MV-4-11 (cell line): ENCODE data around the gene CCDC178.
"Not testable (repeated sequence)": the region's sequence is repeated elsewhere in the genome, so short reads cannot be mapped to it uniquely, and the experiment has no call there.

ENCODE experiments used
- DNase-seq: peaks from one replicate; lab custom pipeline; 2025; lab: John Stamatoyannopoulos, UW

Gene CCDC178, protein sequence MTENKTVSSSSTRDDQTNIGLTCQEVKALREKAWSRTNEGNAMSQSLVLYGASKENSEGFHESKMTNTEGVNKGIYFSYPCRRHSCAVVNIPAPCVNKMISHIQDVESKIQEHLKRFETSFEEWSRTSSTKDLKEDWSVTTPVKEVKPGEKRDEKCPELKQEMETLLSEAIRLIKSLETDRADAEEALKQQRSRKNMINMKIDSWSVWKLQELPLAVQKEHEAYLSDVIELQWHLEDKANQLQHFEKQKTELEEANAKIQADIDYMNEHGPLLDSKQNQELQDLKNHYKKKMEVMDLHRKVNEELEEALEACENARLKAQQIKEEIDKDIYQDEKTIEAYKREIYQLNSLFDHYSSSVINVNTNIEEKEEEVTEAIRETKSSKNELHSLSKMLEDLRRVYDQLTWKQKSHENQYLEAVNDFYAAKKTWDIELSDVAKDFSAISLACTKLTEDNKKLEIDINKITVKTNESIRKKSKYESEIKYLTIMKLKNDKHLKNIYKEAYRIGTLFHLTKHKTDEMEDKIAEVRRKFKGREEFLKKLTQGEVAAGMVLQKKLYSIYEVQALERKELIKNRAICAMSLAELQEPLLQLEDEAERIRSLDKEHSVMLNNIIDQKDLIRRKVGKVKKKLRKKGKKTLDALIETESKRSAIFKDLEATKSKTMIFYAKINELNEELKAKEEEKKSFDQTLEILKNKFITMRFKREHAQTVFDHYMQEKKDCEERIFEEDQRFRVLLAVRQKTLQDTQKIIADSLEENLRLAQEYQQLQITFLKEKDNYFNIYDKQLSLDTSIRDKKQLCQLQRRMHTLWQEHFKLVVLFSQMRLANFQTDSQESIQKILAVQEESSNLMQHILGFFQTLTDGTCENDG

GRCh38 chr18:33440060-33441043, at the start of gene CCDC178:
Gene CCDC178, minus strand, starts transcription at chr18:33440721. Its CDS starts 28,633 bp downstream, at chr18:33412088.
- DNase-seq, result no peak

- DNase-seq, result no peak
Observed at GRCh38 chr18:33483908-33484307, 43.4 kb upstream of the CCDC178 start.

GRCh38 chr18:33472509-33472908, 32.0 kb upstream of the CCDC178 start:
- DNase-seq, result no peak

DNA sequence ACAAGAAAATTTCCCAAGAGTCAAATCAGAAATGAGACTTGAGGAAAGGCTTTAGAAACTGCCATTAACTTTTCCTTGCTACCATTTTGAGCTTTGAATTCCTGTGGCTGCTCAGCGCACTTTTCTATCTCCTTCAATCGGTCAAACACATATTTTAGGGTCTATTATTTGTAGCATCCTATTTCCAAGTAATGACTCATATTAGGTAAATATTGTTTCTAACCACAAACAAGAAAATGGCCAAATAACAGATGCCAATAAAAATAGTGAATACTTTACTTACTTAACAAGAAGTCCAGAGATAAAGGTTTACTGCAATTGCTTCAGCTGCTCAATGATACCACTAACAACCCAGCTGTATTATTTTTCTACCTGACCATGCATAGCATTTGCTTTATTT, 29.7 kb upstream of the CCDC178 start:
- no peak for DNase-seq

- DNase-seq, result no peak
Observed at GRCh38 chr18:33469699-33470098, 29.2 kb upstream of the CCDC178 start.

DNA sequence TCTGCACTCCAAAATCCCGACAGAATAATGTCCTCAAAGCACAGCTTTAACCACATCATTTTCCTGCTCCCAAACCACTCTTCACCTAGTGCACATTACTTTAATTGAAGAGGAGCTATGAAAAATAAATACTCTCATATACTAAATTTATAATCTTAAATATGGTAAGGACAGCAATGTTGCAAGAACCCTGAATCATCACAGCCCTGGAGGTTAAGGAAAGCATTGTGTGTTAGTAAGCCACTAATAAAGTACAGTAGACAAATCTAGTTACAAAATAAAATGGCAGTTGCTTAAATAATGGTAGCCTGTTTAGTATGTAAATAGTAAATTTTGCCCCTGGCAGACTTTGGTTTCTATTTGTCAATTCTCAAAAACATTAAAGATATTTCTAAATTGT, 27.0 kb upstream of the CCDC178 start:
- DNase-seq, result no peak

- no peak for DNase-seq
Observed at GRCh38 chr18:33466822-33467221, 26.3 kb upstream of the CCDC178 start.

GRCh38 chr18:33460681-33461080, 20.2 kb upstream of the CCDC178 start:
- DNase-seq, result no peak

GRCh38 chr18:33459612-33460011, 19.1 kb upstream of the CCDC178 start:
- DNase-seq, result no peak

- DNase-seq, result no peak
Observed at GRCh38 chr18:33446604-33447003, 6.1 kb upstream of the CCDC178 start.

- DNase-seq, result no peak
Observed at GRCh38 chr18:33444709-33445108, 4.2 kb upstream of the CCDC178 start.

- DNase-seq, result no peak
Observed at GRCh38 chr18:33432857-33433256, 7.7 kb downstream of the CCDC178 start.

GRCh38 chr18:33427549-33427948, 13.0 kb downstream of the CCDC178 start:
- no peak for DNase-seq

DNA sequence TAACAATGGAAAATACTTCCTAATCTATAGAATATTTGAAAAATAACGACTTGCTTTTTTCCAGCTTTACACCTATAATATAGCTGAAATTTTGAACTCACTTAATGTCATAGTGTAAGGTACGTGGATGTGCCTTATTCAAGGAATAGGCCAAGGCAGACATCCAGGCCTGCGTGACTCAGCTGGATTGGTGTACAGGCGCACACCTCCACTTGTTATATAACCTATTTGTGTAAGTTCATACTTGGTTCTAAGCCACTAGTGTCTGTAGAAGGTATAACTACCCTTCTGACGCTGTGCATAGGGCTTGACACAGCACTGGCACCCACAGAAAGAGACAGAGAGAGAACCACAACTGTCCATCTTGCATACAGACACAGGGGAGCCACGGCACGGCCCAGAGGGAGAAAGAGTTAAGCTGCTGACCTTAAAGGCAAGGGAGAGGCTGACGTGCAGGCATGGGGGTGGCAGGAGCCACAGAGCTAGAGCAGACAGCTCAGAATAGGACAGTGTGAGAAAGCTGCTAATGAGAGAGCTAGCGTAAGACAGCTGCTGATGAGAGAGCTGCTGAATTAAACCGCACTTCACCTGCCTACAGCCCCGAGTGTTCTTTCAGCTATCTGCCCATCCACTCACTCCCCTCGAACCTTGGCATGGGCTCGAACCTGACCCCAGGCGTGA, 16.1 kb downstream of the CCDC178 start:
- DNase-seq, result no peak

GRCh38 chr18:33421225-33421624, 19.3 kb downstream of the CCDC178 start:
- DNase-seq, result no peak

GRCh38 chr18:33404244-33404873, 36.2 kb downstream of the CCDC178 start:
- DNase-seq, result no peak

GRCh38 chr18:33398939-33399338, 41.6 kb downstream of the CCDC178 start:
- not testable (repeated sequence) for DNase-seq

- no peak for DNase-seq
Observed at GRCh38 chr18:33375829-33376228, 64.7 kb downstream of the CCDC178 start.

- DNase-seq, result no peak
Observed at GRCh38 chr18:33372442-33372841, 68.1 kb downstream of the CCDC178 start.

GRCh38 chr18:33369711-33370449, 70.6 kb downstream of the CCDC178 start:
- no peak for DNase-seq
